ENCODE results near the gene LEKR1.

LEKR1 gene

GRCh38 chr3:156938724-156939123, 112.6 kb downstream of the LEKR1 start:
- Histone ChIP-seq H3K9ac (ENCODE audit: low read length) (no peak overlapping the region), H2BK120ac (ENCODE audit: low read depth, low read length) (no peak overlapping the region), H3K4ac (ENCODE audit: low read depth in 1 of 2, low read length in 2 of 2) (no peak overlapping the region), H3K27ac (ENCODE audit: low read length, poor library complexity, severe bottlenecking) (no peak overlapping the region), H3K79me1 (replicated peaks; ENCODE audit: low read length, poor library complexity, severe bottlenecking) (no peaks in the 10 kb centered on the region), H3K4me2 (ENCODE audit: low read length, poor library complexity, severe bottlenecking) (no peak overlapping the region), H3K23ac (ENCODE audit: low read length in 2 of 2) (no peak overlapping the region), H2AFZ (ENCODE audit: low read depth, low read length) (no peak overlapping the region), H3K18ac (ENCODE audit: low read depth in 1 of 2, low read length in 2 of 2) (no peak overlapping the region), H3K27me3 (ENCODE audit: control insufficient read depth in 1 of 2, insufficient read depth in 1 of 2, low read length in 2 of 2) (no peaks in the 10 kb centered on the region), H3K4me3 (ENCODE audit: insufficient read depth in 1 of 2, low read depth in 1 of 2, low read length in 2 of 2) (no peak overlapping the region), H2BK12ac (ENCODE audit: low read length in 2 of 2) (no peak overlapping the region), H4K91ac (ENCODE audit: low read length) (no peak overlapping the region), H3K14ac (ENCODE audit: low read length in 2 of 2) (no peak overlapping the region), H2BK5ac (ENCODE audit: low read depth, low read length, poor library complexity, severe bottlenecking) (no peak overlapping the region), H4K8ac (ENCODE audit: low read length) (no peak overlapping the region), H3K9me3 (ENCODE audit: control insufficient read depth, low read length) (no peaks in the 10 kb centered on the region), H2BK15ac (ENCODE audit: low read depth, poor library complexity, severe bottlenecking) (no peak overlapping the region), H3K4me1 (ENCODE audit: control insufficient read depth, insufficient read depth, low read depth, low read length) (no peaks in the 10 kb centered on the region), H2AK5ac (ENCODE audit: low read length, severe bottlenecking) (no peak overlapping the region), H3K36me3 (ENCODE audit: control insufficient read depth in 1 of 2, insufficient read depth in 2 of 2, low read depth in 1 of 2, low read length in 2 of 2) (no peaks in the 10 kb centered on the region)
- DNase-seq = no peak
- no CpG with 5 or more reads among the region's 2 CpGs for WGBS

DNA sequence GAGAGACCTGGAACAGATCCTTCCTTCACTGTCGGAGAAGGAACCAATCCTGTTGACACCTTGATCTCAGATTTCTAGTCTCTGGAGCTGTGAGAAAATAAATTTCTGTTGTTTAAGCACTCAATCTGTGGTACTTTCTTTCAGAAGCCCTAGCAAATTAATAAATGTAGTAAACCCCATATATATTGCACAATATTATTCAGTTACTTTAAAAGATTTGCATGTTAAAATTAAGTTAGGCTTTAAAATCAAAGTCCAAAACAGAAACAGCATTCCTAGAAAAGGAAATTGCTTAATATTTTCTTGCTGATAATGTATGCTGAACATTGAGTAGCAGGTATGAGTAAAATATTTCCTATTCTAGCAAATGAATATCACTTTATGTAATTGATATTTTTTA, 113.2 kb downstream of the LEKR1 start:
- Histone ChIP-seq H3K9ac (ENCODE audit: low read length) (no peak overlapping the region), H2BK12ac (ENCODE audit: low read length in 2 of 2) (no peak overlapping the region), H2BK15ac (ENCODE audit: low read depth, poor library complexity, severe bottlenecking) (no peak overlapping the region), H3K36me3 (ENCODE audit: control insufficient read depth in 1 of 2, insufficient read depth in 2 of 2, low read depth in 1 of 2, low read length in 2 of 2) (no peaks in the 10 kb centered on the region), H3K4ac (ENCODE audit: low read depth in 1 of 2, low read length in 2 of 2) (no peak overlapping the region), H3K4me1 (ENCODE audit: control insufficient read depth, insufficient read depth, low read depth, low read length) (no peaks in the 10 kb centered on the region), H3K14ac (ENCODE audit: low read length in 2 of 2) (no peak overlapping the region), H2AFZ (ENCODE audit: low read depth, low read length) (no peak overlapping the region), H4K91ac (ENCODE audit: low read length) (no peak overlapping the region), H3K23ac (ENCODE audit: low read length in 2 of 2) (no peak overlapping the region), H3K79me1 (replicated peaks; ENCODE audit: low read length, poor library complexity, severe bottlenecking) (no peaks in the 10 kb centered on the region), H2BK120ac (ENCODE audit: low read depth, low read length) (no peak overlapping the region), H3K4me2 (ENCODE audit: low read length, poor library complexity, severe bottlenecking) (no peak overlapping the region), H3K9me3 (ENCODE audit: control insufficient read depth, low read length) (no peaks in the 10 kb centered on the region), H2BK5ac (ENCODE audit: low read depth, low read length, poor library complexity, severe bottlenecking) (no peak overlapping the region), H3K4me3 (ENCODE audit: insufficient read depth in 1 of 2, low read depth in 1 of 2, low read length in 2 of 2) (no peak overlapping the region), H3K27me3 (ENCODE audit: control insufficient read depth in 1 of 2, insufficient read depth in 1 of 2, low read length in 2 of 2) (no peaks in the 10 kb centered on the region), H3K18ac (ENCODE audit: low read depth in 1 of 2, low read length in 2 of 2) (no peak overlapping the region), H2AK5ac (ENCODE audit: low read length, severe bottlenecking) (no peak overlapping the region), H3K27ac (ENCODE audit: low read length, poor library complexity, severe bottlenecking) (no peak overlapping the region), H4K8ac (ENCODE audit: low read length) (no peak overlapping the region)
- WGBS = 67% methylated on average over 1 of the region's 1 CpG
- DNase-seq = no peak

DNA sequence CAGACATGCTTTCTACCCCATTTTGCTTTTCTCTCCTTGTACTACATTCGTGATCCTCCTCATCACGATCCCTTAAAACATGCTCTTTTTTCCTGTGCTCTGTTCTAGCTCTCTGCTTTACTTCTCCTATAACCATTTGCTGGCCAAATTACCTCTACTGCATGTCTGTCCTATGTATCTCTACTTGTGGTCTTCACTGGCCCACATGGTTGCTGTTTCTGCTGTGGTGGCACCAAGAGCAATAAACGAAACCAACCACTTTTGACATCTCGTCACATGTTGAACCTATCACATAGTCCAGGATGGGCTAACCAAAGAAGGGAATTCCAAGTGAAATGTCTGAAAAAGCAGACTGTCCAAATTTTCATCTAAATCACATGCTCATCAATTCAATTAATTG, 115.2 kb downstream of the LEKR1 start:
- Histone ChIP-seq H2BK120ac (ENCODE audit: low read depth, low read length) (no peak overlapping the region), H3K27ac (ENCODE audit: low read length, poor library complexity, severe bottlenecking) (no peak overlapping the region), H3K4me1 (ENCODE audit: control insufficient read depth, insufficient read depth, low read depth, low read length) (no peaks in the 10 kb centered on the region), H3K9me3 (ENCODE audit: control insufficient read depth, low read length) (no peaks in the 10 kb centered on the region), H2BK15ac (ENCODE audit: low read depth, poor library complexity, severe bottlenecking) (no peak overlapping the region), H3K23ac (ENCODE audit: low read length in 2 of 2) (no peak overlapping the region), H3K79me1 (replicated peaks; ENCODE audit: low read length, poor library complexity, severe bottlenecking) (no peaks in the 10 kb centered on the region), H3K9ac (ENCODE audit: low read length) (no peak overlapping the region), H2BK5ac (ENCODE audit: low read depth, low read length, poor library complexity, severe bottlenecking) (no peak overlapping the region), H4K8ac (ENCODE audit: low read length) (no peak overlapping the region), H3K18ac (ENCODE audit: low read depth in 1 of 2, low read length in 2 of 2) (no peak overlapping the region), H3K4ac (ENCODE audit: low read depth in 1 of 2, low read length in 2 of 2) (no peak overlapping the region), H2AFZ (ENCODE audit: low read depth, low read length) (no peak overlapping the region), H3K36me3 (ENCODE audit: control insufficient read depth in 1 of 2, insufficient read depth in 2 of 2, low read depth in 1 of 2, low read length in 2 of 2) (no peaks in the 10 kb centered on the region), H2BK12ac (ENCODE audit: low read length in 2 of 2) (no peak overlapping the region), H4K91ac (ENCODE audit: low read length) (no peak overlapping the region), H3K4me3 (ENCODE audit: insufficient read depth in 1 of 2, low read depth in 1 of 2, low read length in 2 of 2) (no peak overlapping the region), H3K14ac (ENCODE audit: low read length in 2 of 2) (no peak overlapping the region), H2AK5ac (ENCODE audit: low read length, severe bottlenecking) (no peak overlapping the region), H3K4me2 (ENCODE audit: low read length, poor library complexity, severe bottlenecking) (no peak overlapping the region), H3K27me3 (ENCODE audit: control insufficient read depth in 1 of 2, insufficient read depth in 1 of 2, low read length in 2 of 2) (no peaks in the 10 kb centered on the region)
- 98% methylated on average over 4 of the region's 4 CpGs for WGBS
- DNase-seq = no peak

- WGBS = 100% methylated on average over 2 of the region's 2 CpGs
- H2BK5ac ChIP-seq (ENCODE audit: low read depth, low read length, poor library complexity, severe bottlenecking) = no peak overlapping the region
Measured at GRCh38 chr3:156948402-156949210, 122.5 kb downstream of the LEKR1 start.

More at GRCh38 chr3:156948402-156949210, 122.5 kb downstream of the LEKR1 start:
- no peak overlapping the region for H3K4ac ChIP-seq (ENCODE audit: low read depth in 1 of 2, low read length in 2 of 2)
- H3K4me3 ChIP-seq (ENCODE audit: insufficient read depth in 1 of 2, low read depth in 1 of 2, low read length in 2 of 2) = no peak overlapping the region
- H3K4me1 ChIP-seq (ENCODE audit: control insufficient read depth, insufficient read depth, low read depth, low read length) = no peaks in the 10 kb centered on the region
- H3K27ac ChIP-seq (ENCODE audit: low read length, poor library complexity, severe bottlenecking) = no peak overlapping the region
- H2AK5ac ChIP-seq (ENCODE audit: low read length, severe bottlenecking) = no peak overlapping the region
- DNase-seq = no peak
- no peak overlapping the region for H4K8ac ChIP-seq (ENCODE audit: low read length)
- H3K14ac ChIP-seq (ENCODE audit: low read length in 2 of 2) = no peak overlapping the region
- H3K9me3 ChIP-seq (ENCODE audit: control insufficient read depth, low read length) = no peaks in the 10 kb centered on the region
- no peak overlapping the region for H2BK12ac ChIP-seq (ENCODE audit: low read length in 2 of 2)
- H3K79me1 ChIP-seq (replicated peaks; ENCODE audit: low read length, poor library complexity, severe bottlenecking) = no peaks in the 10 kb centered on the region
- no peaks in the 10 kb centered on the region for H3K27me3 ChIP-seq (ENCODE audit: control insufficient read depth in 1 of 2, insufficient read depth in 1 of 2, low read length in 2 of 2)
- H2BK120ac ChIP-seq (ENCODE audit: low read depth, low read length) = no peak overlapping the region
- H2BK15ac ChIP-seq (ENCODE audit: low read depth, poor library complexity, severe bottlenecking) = no peak overlapping the region
- H3K9ac ChIP-seq (ENCODE audit: low read length) = no peak overlapping the region
- H4K91ac ChIP-seq (ENCODE audit: low read length) = no peak overlapping the region
- H3K18ac ChIP-seq (ENCODE audit: low read depth in 1 of 2, low read length in 2 of 2) = no peak overlapping the region
- H3K23ac ChIP-seq (ENCODE audit: low read length in 2 of 2) = no peak overlapping the region
- H3K4me2 ChIP-seq (ENCODE audit: low read length, poor library complexity, severe bottlenecking) = no peak overlapping the region
- no peaks in the 10 kb centered on the region for H3K36me3 ChIP-seq (ENCODE audit: control insufficient read depth in 1 of 2, insufficient read depth in 2 of 2, low read depth in 1 of 2, low read length in 2 of 2)
- no peak overlapping the region for H2AFZ ChIP-seq (ENCODE audit: low read depth, low read length)

Measured in mesenchymal stem cell (in vitro differentiated cells and primary cell).